GM08714 (cell line): ENCODE results near the gene ADAM12.
"Not testable (repeated sequence)": the region's sequence is repeated elsewhere in the genome, so short reads cannot be mapped to it uniquely, and the experiment has no call there.

Source experiments
- H3K4me3 ChIP-seq: fragments of 200-500 bp; sonication (Bioruptor generic); 2 replicates; pipeline ENCODE4 v1.5.1; 2014; ENCODE audit warnings: mild to moderate bottlenecking, low read length, inconsistent platforms
- ZNF274 ChIP-seq: IDR thresholded peaks from 2 replicates; pipeline ENCODE4 v1.6.1; 2012; ENCODE audit warnings: mild to moderate bottlenecking, low read depth, low read length

The ADAM12 gene

DNA sequence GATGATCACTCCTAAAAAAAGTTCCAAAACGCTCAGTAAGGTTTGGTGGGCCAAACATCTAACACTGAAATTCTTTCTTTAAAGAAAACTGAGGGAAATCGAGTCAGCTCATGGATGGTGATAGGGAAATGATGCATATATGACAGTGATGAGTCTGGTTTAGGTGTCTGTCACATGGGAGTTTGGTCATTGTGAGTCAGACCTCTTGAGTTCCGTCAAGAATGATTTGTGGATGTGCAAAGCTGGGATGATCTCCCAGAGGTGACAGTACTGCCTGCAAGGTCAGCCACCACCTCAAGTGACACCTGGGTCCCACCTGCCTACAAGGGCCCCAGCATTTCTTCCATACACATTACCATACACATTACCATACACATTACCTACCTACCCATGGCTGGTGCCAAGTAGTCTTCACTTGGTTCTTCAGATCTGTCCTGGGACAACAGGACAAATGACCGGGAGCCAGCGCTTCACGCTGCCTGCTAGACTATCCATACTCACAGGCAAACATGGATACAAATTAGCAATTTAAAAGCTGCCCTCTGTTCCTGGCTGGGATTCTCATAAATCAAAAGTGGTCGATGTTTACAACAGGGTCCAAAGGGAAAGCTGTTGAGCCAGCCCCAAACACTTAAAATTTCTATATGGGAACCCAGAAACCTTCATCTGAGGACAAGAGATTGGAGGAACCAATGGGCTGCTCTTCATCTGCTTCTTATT is 128.4 kb downstream of the ADAM12 start:
- H3K4me3 ChIP-seq, result no peak overlapping the region
- no peak for TF ChIP-seq ZNF274

DNA sequence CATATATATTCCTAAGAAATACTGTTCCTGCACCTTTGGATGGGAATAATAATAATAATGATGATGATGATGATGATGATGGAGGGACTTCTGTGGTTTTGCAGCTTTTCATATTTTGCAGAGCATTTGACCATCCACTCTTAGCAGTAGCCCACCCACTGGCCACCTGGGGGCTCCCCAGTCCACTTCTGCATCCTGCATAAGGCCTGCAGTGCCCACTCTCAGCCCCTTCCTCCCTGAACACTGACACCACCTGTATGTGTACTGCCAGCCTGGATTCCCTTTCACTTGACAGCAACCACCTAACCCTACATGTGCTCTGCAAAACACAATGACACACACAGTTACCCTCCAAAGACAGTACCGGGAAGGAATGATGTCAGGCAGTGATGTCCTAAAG is 131.4 kb downstream of the ADAM12 start:
- H3K4me3 ChIP-seq, result no peak overlapping the region
- TF ChIP-seq ZNF274, result no peak

DNA sequence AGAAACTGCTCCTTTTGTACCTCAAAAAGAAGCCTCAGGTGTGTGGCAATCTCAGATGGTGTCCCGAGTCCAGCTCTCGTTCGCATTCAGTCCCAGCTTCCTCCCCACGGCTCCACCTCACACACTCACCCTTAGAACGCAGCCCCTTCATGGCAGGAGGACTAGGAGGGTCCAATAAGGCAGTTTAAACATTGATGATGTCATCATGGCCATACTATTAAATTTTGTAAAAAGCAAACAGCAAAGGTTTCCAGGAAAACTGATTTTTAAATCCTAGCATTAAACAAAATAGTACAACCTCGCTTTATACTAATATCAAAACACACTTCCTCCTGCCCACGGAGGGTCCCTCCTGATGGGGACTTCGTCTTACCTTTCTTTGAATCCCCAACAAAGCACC is 133.0 kb downstream of the ADAM12 start:
- no peak for TF ChIP-seq ZNF274
- no peak overlapping the region for H3K4me3 ChIP-seq

DNA sequence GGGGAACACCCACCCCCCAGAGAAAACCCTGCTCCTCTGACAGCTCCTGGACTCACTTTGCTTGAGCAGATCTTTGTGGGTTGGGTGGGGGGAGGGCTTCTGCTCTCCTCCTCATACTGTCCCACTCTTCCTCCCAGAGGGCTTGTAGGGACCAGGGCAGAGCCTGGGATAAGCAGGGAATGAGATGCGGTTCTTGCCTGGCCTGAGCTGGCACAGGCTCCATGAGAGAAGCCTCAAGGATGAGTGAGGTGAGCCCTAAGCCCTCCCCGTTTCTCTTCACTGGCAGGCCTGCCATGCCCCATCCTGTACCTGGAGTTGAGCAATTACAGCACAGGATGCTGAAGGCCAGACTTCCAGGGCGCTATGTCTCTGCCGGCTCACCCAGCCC is 134.7 kb downstream of the ADAM12 start:
- H3K4me3 ChIP-seq, result no peak overlapping the region
- no peak for TF ChIP-seq ZNF274

DNA sequence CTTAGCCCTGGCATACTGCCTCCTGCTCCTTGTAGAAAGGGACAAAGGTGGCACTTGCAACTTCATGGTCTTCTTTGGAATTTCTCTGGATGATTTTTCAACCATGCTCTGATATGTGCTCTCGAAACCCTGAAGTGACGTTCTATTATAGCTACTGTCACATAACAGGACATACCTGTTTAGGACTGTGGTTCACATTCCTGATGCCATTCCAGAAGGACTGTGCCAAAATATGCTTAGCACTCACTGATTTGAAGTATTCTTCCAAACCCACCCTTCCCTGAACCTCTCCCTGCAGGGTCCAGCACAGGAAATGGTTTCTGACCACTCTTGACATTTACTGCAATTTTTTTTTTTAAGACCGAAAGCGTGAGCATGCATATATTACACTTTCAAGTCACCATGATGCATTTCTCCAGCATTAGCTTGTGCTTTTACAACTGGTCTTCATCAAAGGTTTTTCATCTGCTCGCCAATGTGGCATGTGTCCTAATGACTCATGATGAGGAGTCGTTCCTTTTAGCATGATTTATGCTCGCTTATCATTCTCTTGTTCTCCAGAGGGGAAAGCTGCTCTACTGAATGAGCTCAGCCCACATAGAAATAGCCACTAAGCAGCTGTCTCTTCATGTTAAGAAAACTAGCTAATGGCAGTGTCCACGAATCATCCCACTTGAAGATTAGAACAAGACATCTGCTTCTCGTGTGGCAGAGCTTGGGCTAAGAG is 135.2 kb downstream of the ADAM12 start:
- TF ChIP-seq ZNF274, result no peak

DNA sequence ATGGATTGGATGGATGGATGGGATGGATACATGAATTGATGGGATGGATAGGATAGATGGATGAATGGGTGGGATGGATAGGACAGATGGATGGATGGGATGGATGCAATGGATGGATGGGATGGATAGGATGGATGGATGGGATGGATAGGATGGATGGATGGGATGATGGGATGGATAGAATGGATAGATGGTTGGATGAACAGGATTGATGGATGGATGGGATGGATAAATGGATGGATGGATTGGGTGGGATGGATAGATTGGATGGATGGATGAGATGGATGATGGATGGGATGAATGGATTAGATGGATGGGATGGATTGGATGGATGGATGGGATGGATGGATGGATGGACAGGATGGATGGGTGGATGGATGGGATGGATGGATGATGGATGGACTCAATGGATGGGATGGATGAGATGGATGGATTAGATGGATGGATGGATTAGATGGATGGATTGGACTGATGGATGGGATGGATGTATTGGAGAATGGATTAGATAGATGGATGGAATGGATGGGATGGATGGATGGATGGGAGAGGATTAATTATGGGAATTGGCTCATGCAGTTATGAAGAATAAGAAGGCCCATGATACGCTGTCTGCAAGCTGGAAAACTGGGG is 136.4 kb downstream of the ADAM12 start:
- no peak overlapping the region for H3K4me3 ChIP-seq
- TF ChIP-seq ZNF274, result no peak

More for the DNA sequence above, 135.2 kb downstream of the ADAM12 start:
- H3K4me3 ChIP-seq, result no peak overlapping the region

DNA sequence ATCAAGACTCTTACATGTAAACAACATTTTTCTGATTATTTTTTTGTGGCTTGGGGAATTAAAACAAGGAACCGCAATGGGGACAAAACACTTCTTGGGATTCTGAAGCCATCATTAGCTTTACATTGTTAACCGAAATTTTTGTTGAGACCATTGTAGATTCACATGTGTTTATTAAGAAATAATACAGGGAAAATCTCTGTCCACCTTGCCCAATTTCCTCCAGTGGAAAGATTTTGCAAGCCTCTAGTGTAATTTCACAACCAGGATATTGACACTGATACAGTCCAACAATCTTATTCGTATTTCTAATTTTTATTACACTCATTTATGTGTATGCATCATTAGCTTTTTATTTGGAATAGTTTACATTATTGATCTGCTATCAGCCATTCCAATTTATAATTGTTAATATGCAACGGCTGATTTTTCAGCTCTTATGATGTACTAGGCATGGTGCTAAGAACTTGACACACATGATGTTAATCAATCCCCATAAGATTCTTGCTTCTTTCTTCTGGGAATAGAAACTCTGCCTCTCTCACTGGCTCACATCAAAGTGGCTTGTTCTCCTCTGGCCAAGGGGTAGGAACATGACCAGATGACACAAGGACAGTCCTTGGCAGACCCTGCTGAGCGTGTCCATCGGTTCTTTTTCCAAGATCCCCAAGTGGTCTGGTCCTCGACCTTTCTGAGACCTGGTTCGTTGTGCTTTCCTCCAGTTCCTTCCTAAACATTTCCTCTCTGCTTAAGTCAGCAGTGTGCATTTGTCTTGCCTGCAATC is 137.6 kb downstream of the ADAM12 start:
- TF ChIP-seq ZNF274, result no peak
- H3K4me3 ChIP-seq, result no peak overlapping the region

DNA sequence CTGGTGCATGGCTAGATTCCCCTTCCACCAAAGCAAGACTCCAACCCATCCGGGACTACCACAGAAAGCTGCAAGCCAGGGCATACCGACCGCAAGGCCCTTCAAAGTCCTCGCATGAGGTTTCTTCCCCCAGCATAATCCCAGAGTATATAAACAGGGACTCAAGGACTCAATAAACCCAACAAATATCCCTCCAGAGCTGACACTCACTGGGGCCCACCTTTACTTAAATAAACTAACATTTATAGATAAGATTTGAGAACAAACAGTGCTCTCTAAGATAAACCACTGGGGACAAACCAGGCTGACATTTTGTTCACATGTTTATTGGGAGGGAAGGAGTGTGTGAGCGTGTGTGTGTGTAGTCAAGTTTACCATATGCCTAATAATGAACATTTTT is 138.2 kb downstream of the ADAM12 start:
- TF ChIP-seq ZNF274, result no peak
- no peak overlapping the region for H3K4me3 ChIP-seq

DNA sequence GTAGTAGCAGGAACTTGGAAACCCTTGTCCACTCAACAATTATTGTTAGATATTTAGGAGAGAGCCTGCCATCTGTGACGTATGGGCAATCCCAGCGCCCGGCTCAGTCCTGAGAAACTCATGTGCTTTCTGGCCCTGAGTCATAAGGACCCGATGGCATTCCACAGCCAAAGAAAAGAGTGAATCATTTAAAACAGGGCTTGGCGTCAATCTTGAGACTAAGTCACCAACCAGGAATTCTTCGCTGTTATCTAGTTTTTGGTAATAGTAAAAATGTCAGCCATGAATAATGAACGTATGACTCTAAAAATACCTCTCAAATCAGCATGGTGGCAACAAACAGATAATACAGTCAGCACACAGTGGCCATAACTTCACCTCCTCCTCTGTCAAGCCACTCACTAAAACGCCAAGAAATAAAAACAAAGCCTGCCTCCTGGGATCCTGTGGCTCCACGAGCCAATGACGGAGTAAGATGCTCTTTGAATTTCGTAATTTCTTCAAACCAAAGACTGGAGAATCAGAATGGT is 140.8 kb downstream of the ADAM12 start:
- no peak for TF ChIP-seq ZNF274
- no peak overlapping the region for H3K4me3 ChIP-seq

DNA sequence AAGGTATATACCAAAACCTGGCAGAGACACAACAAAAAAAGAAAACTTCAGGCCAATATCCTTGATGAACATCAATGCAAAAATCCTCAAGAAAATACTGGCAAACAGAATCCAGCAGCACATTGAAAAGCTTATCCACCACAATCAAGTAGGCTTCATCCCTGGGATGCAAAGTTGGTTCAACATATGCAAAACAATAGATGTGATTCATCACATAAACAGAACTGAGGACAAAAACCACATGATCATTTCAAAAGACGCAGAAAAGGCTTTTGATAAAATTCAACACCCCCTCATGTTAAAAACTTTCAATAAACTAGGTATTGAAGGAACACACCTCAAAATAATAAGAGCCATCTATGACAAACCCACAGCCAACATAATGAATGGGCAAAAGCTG is 141.9 kb downstream of the ADAM12 start:
- H3K4me3 ChIP-seq, result not testable (repeated sequence)

DNA sequence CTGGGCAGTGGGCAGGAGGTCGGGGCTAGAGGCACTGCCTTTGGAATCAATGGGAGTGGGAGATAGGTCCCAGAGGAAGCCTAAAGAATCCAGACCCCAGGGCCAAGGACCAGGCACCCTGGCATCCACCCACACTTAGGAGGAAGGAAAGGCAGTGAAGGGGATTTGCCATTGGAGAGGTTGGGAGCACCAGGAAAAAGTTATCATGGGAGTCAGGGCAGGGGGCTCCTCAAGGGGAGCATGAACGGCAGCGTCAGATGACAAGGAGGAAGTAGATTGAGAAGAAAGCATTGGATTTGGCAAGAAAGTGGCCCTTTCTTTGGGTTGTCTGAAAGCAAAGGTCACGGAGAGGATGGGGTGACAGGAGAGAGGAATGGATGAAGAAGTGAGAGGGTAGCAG is 142.8 kb downstream of the ADAM12 start:
- TF ChIP-seq ZNF274, result no peak
- no peak overlapping the region for H3K4me3 ChIP-seq

DNA sequence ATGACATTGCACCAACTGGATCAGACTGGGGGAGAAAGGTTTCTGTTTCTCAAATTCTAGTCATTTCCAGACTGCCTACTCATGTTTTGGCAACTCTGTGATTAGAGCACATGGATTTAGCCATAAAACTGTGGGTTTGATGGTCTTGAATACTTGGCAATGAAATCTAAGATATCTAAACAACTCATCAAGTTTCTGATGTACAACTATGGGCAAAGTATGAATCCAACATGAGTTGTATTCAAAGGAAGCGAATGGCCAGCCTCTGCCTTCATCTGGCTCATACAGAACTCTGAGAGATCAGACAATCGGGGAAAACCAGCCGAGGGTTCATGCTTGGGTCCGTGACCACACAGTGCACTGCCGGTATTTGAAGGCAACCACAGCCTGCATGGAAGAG is 144.3 kb downstream of the ADAM12 start:
- no peak overlapping the region for H3K4me3 ChIP-seq
- TF ChIP-seq ZNF274, result no peak

DNA sequence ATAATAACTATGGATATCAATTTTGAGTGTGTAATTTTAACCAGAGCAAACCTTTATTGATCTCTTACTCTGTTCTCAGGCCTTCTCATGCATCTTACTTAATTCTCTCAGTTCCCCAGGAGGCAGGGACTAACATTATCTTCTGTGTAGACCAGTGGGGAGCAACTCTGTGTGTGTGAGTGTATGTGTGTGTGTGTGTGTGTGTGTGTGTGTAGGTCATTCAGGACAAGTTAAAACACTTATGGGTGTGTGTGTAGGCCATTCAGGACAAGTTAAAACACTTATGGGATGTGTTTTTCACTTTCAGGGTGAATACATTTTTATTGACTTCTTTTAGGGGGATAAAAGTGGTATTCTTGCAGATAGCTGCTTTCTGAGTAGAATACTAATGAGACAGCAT is 145.0 kb downstream of the ADAM12 start:
- no peak overlapping the region for H3K4me3 ChIP-seq
- no peak for TF ChIP-seq ZNF274

DNA sequence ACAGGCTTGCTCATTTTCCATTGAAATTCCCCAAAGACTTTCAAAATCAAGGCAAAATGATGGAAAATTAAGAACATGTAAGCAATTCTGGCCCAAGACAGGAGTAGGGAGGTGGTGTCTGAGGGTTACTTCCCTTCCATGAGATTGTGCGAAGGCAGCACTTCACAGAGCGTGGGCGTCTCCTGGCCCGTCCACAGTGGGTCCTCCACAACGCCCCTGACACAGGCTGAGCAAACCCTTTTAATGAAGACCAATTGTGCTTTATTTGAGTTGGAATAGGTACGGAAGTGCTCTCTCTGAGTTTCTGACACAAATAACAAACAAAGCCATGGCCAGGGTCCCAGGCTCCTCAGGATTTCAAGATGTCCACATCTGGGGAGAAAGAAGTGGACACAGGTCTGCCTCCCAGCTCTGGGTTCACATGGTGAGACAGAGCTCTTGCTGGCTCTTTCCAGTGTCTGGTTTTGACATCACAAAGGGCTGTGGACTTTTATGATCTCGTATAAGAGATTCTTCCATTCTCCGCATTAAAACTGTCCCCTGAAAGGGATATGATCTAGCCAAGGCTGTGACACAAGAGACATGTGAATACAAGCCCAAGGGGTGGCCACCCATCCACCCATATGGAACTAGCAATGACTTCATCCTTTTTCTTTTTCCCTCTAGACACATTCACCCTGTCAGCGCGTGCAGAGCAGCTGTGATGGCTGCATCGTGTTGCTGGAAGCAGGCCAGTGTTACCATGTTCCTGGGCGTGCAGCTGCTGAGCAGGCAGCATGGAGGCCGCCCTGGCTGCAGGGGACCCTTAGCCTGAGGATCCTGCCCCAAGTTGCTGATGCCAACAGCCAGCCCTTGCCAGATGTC is 145.6 kb downstream of the ADAM12 start:
- H3K4me3 ChIP-seq, result no peak overlapping the region
- no peak for TF ChIP-seq ZNF274
